ENCODE results near the gene PMF1.

The PMF1 gene

DNA sequence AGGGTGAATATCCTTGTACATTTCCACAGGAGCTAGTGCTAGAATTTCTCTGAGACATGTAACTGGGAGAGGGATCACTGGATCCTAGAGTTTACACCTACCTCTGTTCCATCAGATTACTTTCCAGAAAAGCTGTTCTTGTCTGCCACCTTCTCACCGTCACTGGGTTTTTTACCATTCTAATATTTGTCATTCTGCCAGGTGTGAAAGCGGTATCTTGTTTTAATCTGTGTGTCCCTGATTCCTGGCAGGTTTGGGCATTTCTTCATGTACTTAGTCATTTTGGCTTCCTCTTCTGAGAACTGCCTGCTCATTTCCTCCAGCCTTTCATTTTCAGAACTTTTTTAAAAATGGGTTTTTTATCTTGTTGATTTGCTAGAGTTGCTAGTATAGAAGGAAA is 5.1 kb downstream of the PMF1 start:
- TF ChIP-seq, protein P1, sequence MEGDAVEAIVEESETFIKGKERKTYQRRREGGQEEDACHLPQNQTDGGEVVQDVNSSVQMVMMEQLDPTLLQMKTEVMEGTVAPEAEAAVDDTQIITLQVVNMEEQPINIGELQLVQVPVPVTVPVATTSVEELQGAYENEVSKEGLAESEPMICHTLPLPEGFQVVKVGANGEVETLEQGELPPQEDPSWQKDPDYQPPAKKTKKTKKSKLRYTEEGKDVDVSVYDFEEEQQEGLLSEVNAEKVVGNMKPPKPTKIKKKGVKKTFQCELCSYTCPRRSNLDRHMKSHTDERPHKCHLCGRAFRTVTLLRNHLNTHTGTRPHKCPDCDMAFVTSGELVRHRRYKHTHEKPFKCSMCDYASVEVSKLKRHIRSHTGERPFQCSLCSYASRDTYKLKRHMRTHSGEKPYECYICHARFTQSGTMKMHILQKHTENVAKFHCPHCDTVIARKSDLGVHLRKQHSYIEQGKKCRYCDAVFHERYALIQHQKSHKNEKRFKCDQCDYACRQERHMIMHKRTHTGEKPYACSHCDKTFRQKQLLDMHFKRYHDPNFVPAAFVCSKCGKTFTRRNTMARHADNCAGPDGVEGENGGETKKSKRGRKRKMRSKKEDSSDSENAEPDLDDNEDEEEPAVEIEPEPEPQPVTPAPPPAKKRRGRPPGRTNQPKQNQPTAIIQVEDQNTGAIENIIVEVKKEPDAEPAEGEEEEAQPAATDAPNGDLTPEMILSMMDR (conservative IDR thresholded peaks at IDR 0.05; ENCODE audit: low read length), result no peak
- DNase-seq (ENCODE audit: low read depth), result peak; percentile 52

DNA sequence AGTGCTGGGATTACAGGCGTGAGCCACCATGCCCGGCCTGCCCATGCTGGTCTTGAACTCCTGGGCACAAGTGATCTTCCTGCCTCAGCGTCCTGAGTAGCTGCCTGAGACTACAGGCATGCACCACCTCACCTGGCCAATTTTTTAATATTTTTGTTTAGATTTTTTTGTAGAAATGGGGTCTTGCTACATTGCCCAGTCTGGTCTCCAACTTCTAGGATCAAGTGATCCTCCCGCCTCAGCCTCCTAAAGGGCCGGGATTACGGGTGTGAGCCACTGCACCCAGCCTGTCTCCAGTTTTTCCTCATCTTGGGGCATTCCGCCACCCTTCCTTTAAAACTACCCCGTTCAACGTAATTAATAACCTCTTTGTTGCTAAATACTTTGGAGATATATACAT is 7.4 kb downstream of the PMF1 start:
- TF ChIP-seq, protein P1 (conservative IDR thresholded peaks at IDR 0.05; ENCODE audit: low read length), result no peak
- DNase-seq (ENCODE audit: low read depth), result no peak
- H3K4me3 ChIP-seq (ENCODE audit: low read length), result no peak overlapping the region

More for the DNA sequence above, 5.1 kb downstream of the PMF1 start:
- H3K4me3 ChIP-seq (ENCODE audit: low read length), result no peak overlapping the region

- no peak for DNase-seq (ENCODE audit: low read depth)
These were observed 9.3 kb downstream of the PMF1 start for GRCh38 chr1:156221986-156222692.

DNA sequence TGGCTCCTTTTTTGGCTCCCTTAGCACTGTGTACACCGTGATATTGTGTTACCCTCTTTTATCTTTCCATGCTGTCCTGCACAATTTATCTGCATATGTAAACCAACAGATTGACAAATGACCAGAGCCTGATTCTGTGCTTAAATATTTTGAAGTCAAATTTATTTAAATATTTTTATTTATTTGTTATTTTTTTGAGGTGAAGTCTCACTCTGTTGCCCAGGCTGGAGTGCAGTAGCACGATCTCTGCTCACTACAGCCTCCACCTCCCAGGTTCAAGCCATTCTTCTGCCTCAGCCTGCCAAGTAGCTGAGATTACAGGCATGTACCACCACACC is 12.8 kb downstream of the PMF1 start:
- H3K4me3 ChIP-seq (ENCODE audit: low read length), result no peak overlapping the region
- no peak for DNase-seq (ENCODE audit: low read depth)
- TF ChIP-seq, protein P1 (conservative IDR thresholded peaks at IDR 0.05; ENCODE audit: low read length), result no peak

More at GRCh38 chr1:156221986-156222692, 9.3 kb downstream of the PMF1 start:
- no peak overlapping the region for H3K4me3 ChIP-seq (ENCODE audit: low read length)
- TF ChIP-seq, protein P1 (conservative IDR thresholded peaks at IDR 0.05; ENCODE audit: low read length), result no peak

GRCh38 chr1:156226116-156226538 is 13.3 kb downstream of the PMF1 start:
- H3K4me3 ChIP-seq (ENCODE audit: low read length), result no peak overlapping the region
- no peak for DNase-seq (ENCODE audit: low read depth)
- TF ChIP-seq, protein P1 (conservative IDR thresholded peaks at IDR 0.05; ENCODE audit: low read length), result no peak

DNA sequence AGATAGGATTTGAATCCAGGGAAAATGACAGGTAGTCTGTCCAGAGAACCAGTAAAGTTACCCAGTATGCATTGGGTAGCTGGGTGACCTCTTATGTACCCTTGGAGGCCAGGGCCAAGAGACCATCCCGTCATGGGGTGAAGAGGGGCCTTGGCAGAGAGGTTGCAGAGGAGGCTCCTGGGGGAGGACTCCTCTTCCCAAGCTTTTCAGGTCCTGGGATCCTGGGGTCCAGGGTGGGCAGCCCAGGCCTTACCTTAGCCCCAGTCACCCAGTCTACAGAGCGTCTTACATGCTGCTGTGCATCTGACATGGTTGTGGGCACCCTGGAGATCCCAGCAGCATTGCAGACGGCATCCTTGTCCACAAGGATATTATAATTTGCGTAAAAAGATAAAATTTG is 14.0 kb downstream of the PMF1 start:
- no peak for DNase-seq (ENCODE audit: low read depth)
- TF ChIP-seq, protein P1 (conservative IDR thresholded peaks at IDR 0.05; ENCODE audit: low read length), result no peak
- H3K4me3 ChIP-seq (ENCODE audit: low read length), result no peak overlapping the region

DNA sequence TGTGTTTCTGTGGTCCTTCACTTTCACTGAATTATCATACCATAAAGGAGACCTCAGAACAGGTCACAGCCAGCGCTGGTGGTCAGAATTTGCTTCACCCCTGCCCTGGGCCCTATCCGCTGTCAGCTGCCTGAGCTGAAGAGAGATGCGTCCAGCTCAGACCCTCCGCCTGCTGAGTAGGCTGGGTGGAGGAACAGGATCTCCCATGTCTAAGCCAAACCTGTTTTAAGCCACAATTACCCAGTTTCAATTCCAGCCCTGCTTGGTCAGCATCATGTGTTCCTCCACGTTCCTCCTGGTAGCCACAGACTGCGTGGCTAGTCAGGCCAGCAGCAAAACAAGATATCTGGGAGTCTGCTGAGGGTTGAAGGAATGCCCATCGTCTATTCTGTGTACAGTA is 15.7 kb downstream of the PMF1 start:
- DNase-seq (ENCODE audit: low read depth), result no peak
- no peak overlapping the region for H3K4me3 ChIP-seq (ENCODE audit: low read length)
- TF ChIP-seq, protein P1 (conservative IDR thresholded peaks at IDR 0.05; ENCODE audit: low read length), result no peak

Measured in AG10803 (cell line).